Measurements from ENCODE around the gene RCHY1.

The RCHY1 gene

GRCh38 chr4:75470738-75471137 lies 43.5 kb downstream of the RCHY1 start:
- TF ChIP-seq, protein P1, sequence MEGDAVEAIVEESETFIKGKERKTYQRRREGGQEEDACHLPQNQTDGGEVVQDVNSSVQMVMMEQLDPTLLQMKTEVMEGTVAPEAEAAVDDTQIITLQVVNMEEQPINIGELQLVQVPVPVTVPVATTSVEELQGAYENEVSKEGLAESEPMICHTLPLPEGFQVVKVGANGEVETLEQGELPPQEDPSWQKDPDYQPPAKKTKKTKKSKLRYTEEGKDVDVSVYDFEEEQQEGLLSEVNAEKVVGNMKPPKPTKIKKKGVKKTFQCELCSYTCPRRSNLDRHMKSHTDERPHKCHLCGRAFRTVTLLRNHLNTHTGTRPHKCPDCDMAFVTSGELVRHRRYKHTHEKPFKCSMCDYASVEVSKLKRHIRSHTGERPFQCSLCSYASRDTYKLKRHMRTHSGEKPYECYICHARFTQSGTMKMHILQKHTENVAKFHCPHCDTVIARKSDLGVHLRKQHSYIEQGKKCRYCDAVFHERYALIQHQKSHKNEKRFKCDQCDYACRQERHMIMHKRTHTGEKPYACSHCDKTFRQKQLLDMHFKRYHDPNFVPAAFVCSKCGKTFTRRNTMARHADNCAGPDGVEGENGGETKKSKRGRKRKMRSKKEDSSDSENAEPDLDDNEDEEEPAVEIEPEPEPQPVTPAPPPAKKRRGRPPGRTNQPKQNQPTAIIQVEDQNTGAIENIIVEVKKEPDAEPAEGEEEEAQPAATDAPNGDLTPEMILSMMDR (conservative IDR thresholded peaks at IDR 0.05; ENCODE audit: low read depth, low read length): no peak
- Histone ChIP-seq H3K27me3 (ENCODE audit: insufficient read depth, low read depth) (no peaks in the 10 kb centered on the region), H4K20me1 (ENCODE audit: insufficient read depth) (no peaks in the 10 kb centered on the region), H3K4me3 (IDR thresholded peaks at IDR 0.05; ENCODE audit: insufficient read depth, low read depth, low read length) (no peak overlapping the region), H3K4me2 (no peak overlapping the region), H3K27ac (no peak overlapping the region), H2AFZ (ENCODE audit: low read depth) (no peak overlapping the region), H3K9ac (no peak overlapping the region), H3K4me1 (ENCODE audit: low read depth, poor library complexity, severe bottlenecking) (no peaks in the 10 kb centered on the region), H3K36me3 (ENCODE audit: insufficient read depth) (no peaks in the 10 kb centered on the region), H3K79me2 (ENCODE audit: insufficient read depth, low read depth) (no peaks in the 10 kb centered on the region)

GRCh38 chr4:75469896-75470295 lies 44.3 kb downstream of the RCHY1 start:
- H3K36me3 ChIP-seq (ENCODE audit: insufficient read depth): no peaks in the 10 kb centered on the region
- H3K4me3 ChIP-seq (IDR thresholded peaks at IDR 0.05; ENCODE audit: insufficient read depth, low read depth, low read length): no peak overlapping the region
- no peak overlapping the region for H3K4me2 ChIP-seq
- H3K79me2 ChIP-seq (ENCODE audit: insufficient read depth, low read depth): no peaks in the 10 kb centered on the region
- no peak overlapping the region for H3K27ac ChIP-seq
- TF ChIP-seq, protein P1 (conservative IDR thresholded peaks at IDR 0.05; ENCODE audit: low read depth, low read length): no peak
- no peaks in the 10 kb centered on the region for H3K27me3 ChIP-seq (ENCODE audit: insufficient read depth, low read depth)
- no peak overlapping the region for H3K9ac ChIP-seq
- H4K20me1 ChIP-seq (ENCODE audit: insufficient read depth): no peaks in the 10 kb centered on the region
- no peaks in the 10 kb centered on the region for H3K4me1 ChIP-seq (ENCODE audit: low read depth, poor library complexity, severe bottlenecking)
- H2AFZ ChIP-seq (ENCODE audit: low read depth): no peak overlapping the region

GRCh38 chr4:75457365-75457764 lies 56.8 kb downstream of the RCHY1 start:
- no peak overlapping the region for H3K27ac ChIP-seq
- H3K27me3 ChIP-seq (ENCODE audit: insufficient read depth, low read depth): no peaks in the 10 kb centered on the region
- H3K36me3 ChIP-seq (ENCODE audit: insufficient read depth): no peaks in the 10 kb centered on the region
- H3K9ac ChIP-seq: no peak overlapping the region
- no peaks in the 10 kb centered on the region for H3K79me2 ChIP-seq (ENCODE audit: insufficient read depth, low read depth)
- H4K20me1 ChIP-seq (ENCODE audit: insufficient read depth): no peaks in the 10 kb centered on the region
- H3K4me3 ChIP-seq (IDR thresholded peaks at IDR 0.05; ENCODE audit: insufficient read depth, low read depth, low read length): no peak overlapping the region
- TF ChIP-seq, protein P1 (conservative IDR thresholded peaks at IDR 0.05; ENCODE audit: low read depth, low read length): no peak
- no peaks in the 10 kb centered on the region for H3K4me1 ChIP-seq (ENCODE audit: low read depth, poor library complexity, severe bottlenecking)
- H2AFZ ChIP-seq (ENCODE audit: low read depth): no peak overlapping the region
- no peak overlapping the region for H3K4me2 ChIP-seq

DNA sequence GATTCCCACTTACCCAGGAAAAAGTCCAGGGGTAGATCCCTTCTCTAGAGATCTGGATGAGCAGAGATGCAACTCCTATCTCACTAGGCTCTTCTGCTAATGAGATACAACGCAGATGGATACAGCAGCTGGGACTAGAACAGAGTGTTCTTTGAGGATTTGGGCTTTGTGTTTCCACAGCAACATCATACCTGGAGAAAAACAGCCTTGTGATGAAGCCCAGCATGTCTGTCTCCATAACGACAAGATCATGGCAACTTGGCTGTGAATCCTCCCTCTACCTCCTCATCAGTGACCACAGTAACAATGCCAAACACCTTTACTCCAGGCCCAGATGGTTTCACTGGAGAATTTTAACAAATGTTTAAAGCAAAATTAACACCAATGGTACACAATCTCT lies 80.1 kb downstream of the RCHY1 start:
- Histone ChIP-seq H3K27ac (no peak overlapping the region), H3K27me3 (ENCODE audit: insufficient read depth, low read depth) (no peaks in the 10 kb centered on the region), H3K36me3 (ENCODE audit: insufficient read depth) (no peaks in the 10 kb centered on the region), H3K4me2 (no peak overlapping the region), H3K4me1 (ENCODE audit: low read depth, poor library complexity, severe bottlenecking) (peaks cover 26% of the 10 kb centered on the region), H2AFZ (ENCODE audit: low read depth) (no peak overlapping the region), H4K20me1 (ENCODE audit: insufficient read depth) (no peaks in the 10 kb centered on the region), H3K79me2 (ENCODE audit: insufficient read depth, low read depth) (no peaks in the 10 kb centered on the region), H3K9ac (no peak overlapping the region), H3K4me3 (IDR thresholded peaks at IDR 0.05; ENCODE audit: insufficient read depth, low read depth, low read length) (no peak overlapping the region)
- TF ChIP-seq, protein P1 (conservative IDR thresholded peaks at IDR 0.05; ENCODE audit: low read depth, low read length): no peak
